Cardiac muscle cell (in vitro differentiated cells and primary cell): ENCODE results near the gene ADCY3. TPM values are rescaled to one million over a fixed set of nuclear protein-coding genes. Genes with fewer than 3 reads are reported as not detected.

Source experiments
- DNase-seq, 2 donors: peaks; one replicate each; pipeline versions ENCODE4 v3.0.0 to v3.0.0-alpha.2; 2010 to 2017; ENCODE audit warnings: low read depth in 1 of 2, low spot score in 1 of 2
- H3K27ac ChIP-seq: fragments of 200-600 bp; sonication (generic); 2 replicates; pipeline ENCODE4 v1.5.1; 2016
- H3K27me3 ChIP-seq: fragments of 200-600 bp; sonication (generic); 2 replicates; pipeline ENCODE4 v1.6.0; 2016; ENCODE audit warnings: control low read depth
- H3K36me3 ChIP-seq: fragments of 200-600 bp; sonication (generic); 2 replicates; pipeline ENCODE4 v1.5.1; 2016; ENCODE audit warnings: control low read depth
- H3K4me1 ChIP-seq: fragments of 200-600 bp; sonication (generic); 2 replicates; pipeline ENCODE4 v1.8.1; 2017; ENCODE audit warnings: low read depth, mild to moderate bottlenecking, mixed run types
- H3K4me3 ChIP-seq: fragments of 200-600 bp; sonication (generic); 2 replicates; pipeline ENCODE4 v1.5.1; 2016; ENCODE audit warnings: mild to moderate bottlenecking
- H3K9me3 ChIP-seq: fragments of 200-600 bp; sonication (generic); 2 replicates; pipeline ENCODE4 v1.5.1; 2017; ENCODE audit warnings: low read depth, mild to moderate bottlenecking, control low read depth
- CTCF ChIP-seq: IDR thresholded peaks from 2 replicates; pipeline ENCODE4 v1.5.1; 2012; ENCODE audit warnings: low read depth, mild to moderate bottlenecking, low read length
- polyA plus RNA-seq: library from polyadenylated mRNA; unstranded; fragments of >200 nt; fragmentation: Nextera tagmentation; extraction: Ambion mirVana; gene quantifications from 2 replicates; pipeline ENCODE4 v1.2.1, GENCODE V29; 2016
- total RNA-seq: library from RNA; depleted of rRNA; stranded (reverse); fragments of >200 nt; gene quantifications from 2 replicates; pipeline ENCODE4 v1.2.3, GENCODE V29; 2016

The ADCY3 gene
- total and polyA plus RNA-seq, 2 experiments from 2014 or later, result 2.3 to 9.2 TPM

- H3K36me3 ChIP-seq, result no peaks in the 10 kb centered on the region
- no peak for DNase-seq
- TF ChIP-seq CTCF, result peak; percentile 50
Observed at GRCh38 chr2:24824966-24825882, 94.8 kb downstream of the ADCY3 start.

GRCh38 chr2:24824071-24824588 is 95.9 kb downstream of the ADCY3 start:
- Histone ChIP-seq H3K4me3 (no peak overlapping the region), H3K4me1 (no peaks in the 10 kb centered on the region), H3K9me3 (no peaks in the 10 kb centered on the region), H3K36me3 (no peaks in the 10 kb centered on the region), H3K27ac (no peak overlapping the region), H3K27me3 (no peaks in the 10 kb centered on the region)
- TF ChIP-seq CTCF, result no peak
- no peak for DNase-seq

More at GRCh38 chr2:24824966-24825882, 94.8 kb downstream of the ADCY3 start:
- H3K4me3 ChIP-seq, result no peak overlapping the region
- no peak overlapping the region for H3K27ac ChIP-seq
- no peaks in the 10 kb centered on the region for H3K9me3 ChIP-seq
- H3K27me3 ChIP-seq, result no peaks in the 10 kb centered on the region
- H3K4me1 ChIP-seq, result no peaks in the 10 kb centered on the region

- no peaks in the 10 kb centered on the region for H3K36me3 ChIP-seq
- no peaks in the 10 kb centered on the region for H3K9me3 ChIP-seq
- H3K4me1 ChIP-seq, result no peaks in the 10 kb centered on the region
- no peak overlapping the region for H3K4me3 ChIP-seq
- TF ChIP-seq CTCF, result no peak
- no peaks in the 10 kb centered on the region for H3K27me3 ChIP-seq
- no peak overlapping the region for H3K27ac ChIP-seq
- DNase-seq, result no peak
Observed at GRCh38 chr2:24822049-24822706, 97.9 kb downstream of the ADCY3 start.

GRCh38 chr2:24821433-24821891 is 98.6 kb downstream of the ADCY3 start:
- Histone ChIP-seq H3K27ac (no peak overlapping the region), H3K4me1 (peaks cover 6% of the 10 kb centered on the region), H3K9me3 (no peaks in the 10 kb centered on the region), H3K4me3 (no peak overlapping the region), H3K36me3 (no peaks in the 10 kb centered on the region), H3K27me3 (no peaks in the 10 kb centered on the region)
- DNase-seq, result no peak
- TF ChIP-seq CTCF, result no peak

- DNase-seq, result no peak
- peaks cover 6% of the 10 kb centered on the region for H3K4me1 ChIP-seq
- H3K27ac ChIP-seq, result no peak overlapping the region
- H3K9me3 ChIP-seq, result no peaks in the 10 kb centered on the region
- no peak for TF ChIP-seq CTCF
- H3K27me3 ChIP-seq, result no peaks in the 10 kb centered on the region
- H3K36me3 ChIP-seq, result no peaks in the 10 kb centered on the region
- H3K4me3 ChIP-seq, result no peak overlapping the region
Observed at GRCh38 chr2:24820598-24821432, 99.2 kb downstream of the ADCY3 start.
